ENCODE results near the gene SAP30L. TPM values are rescaled to one million over a fixed set of nuclear protein-coding genes. Genes with fewer than 3 reads are reported as not detected.

The SAP30L gene
- 32.9 and 37.7 TPM in 2 replicates for total RNA-seq
- long read RNA-seq, partial matches to known transcripts, result 0 of 11 reads
- long read RNA-seq, other reads (novel, unspliced or antisense), result 11 of 11 reads

- Mint-ChIP-seq H3K9me3 (ENCODE audit: low read depth) (no peaks in the 10 kb centered on the region), H3K27me3 (no peaks in the 10 kb centered on the region), H3K4me1 (ENCODE audit: low read depth) (peaks cover 20% of the 10 kb centered on the region), H3K4me3 (ENCODE audit: low read depth) (peak within 1 kb of the TSS; percentile 98), H3K27ac (peak within 1 kb of the TSS; percentile 92), H3K36me3 (ENCODE audit: insufficient read depth) (peaks cover 14% of the 10 kb centered on the region)
- DNase-seq (ENCODE audit: low spot score, unreplicated experiment), result peak; percentile 94
- no peak for TF ChIP-seq CTCF (IDR thresholded peaks at IDR 0.05; ENCODE audit: unreplicated experiment)
Observed at GRCh38 chr5:154445422-154446194, at the start of gene SAP30L. TSS of gene SAP30L (plus strand) at chr5:154445997. CDS start at chr5:154446605, 608 bp downstream.

GRCh38 chr5:154396128-154396527, 49.7 kb upstream of the SAP30L start:
- Mint-ChIP-seq H3K4me1 (ENCODE audit: low read depth) (peaks cover 2% of the 10 kb centered on the region), H3K27me3 (no peaks in the 10 kb centered on the region), H3K36me3 (ENCODE audit: insufficient read depth) (peaks cover 5% of the 10 kb centered on the region), H3K4me3 (ENCODE audit: low read depth) (no peak overlapping the region), H3K27ac (no peak overlapping the region), H3K9me3 (ENCODE audit: low read depth) (no peaks in the 10 kb centered on the region)
- TF ChIP-seq CTCF (IDR thresholded peaks at IDR 0.05; ENCODE audit: unreplicated experiment), result no peak
- DNase-seq (ENCODE audit: low spot score, unreplicated experiment), result no peak

GRCh38 chr5:154397652-154398406, 48.0 kb upstream of the SAP30L start:
- Mint-ChIP-seq H3K27ac (no peak overlapping the region), H3K4me3 (ENCODE audit: low read depth) (no peak overlapping the region), H3K36me3 (ENCODE audit: insufficient read depth) (peaks cover 1% of the 10 kb centered on the region), H3K9me3 (ENCODE audit: low read depth) (no peaks in the 10 kb centered on the region), H3K27me3 (no peaks in the 10 kb centered on the region), H3K4me1 (ENCODE audit: low read depth) (peaks cover 2% of the 10 kb centered on the region)
- no peak for TF ChIP-seq CTCF (IDR thresholded peaks at IDR 0.05; ENCODE audit: unreplicated experiment)
- DNase-seq (ENCODE audit: low spot score, unreplicated experiment), result no peak

GRCh38 chr5:154400678-154401077, 45.1 kb upstream of the SAP30L start:
- no peak for TF ChIP-seq CTCF (IDR thresholded peaks at IDR 0.05; ENCODE audit: unreplicated experiment)
- Mint-ChIP-seq H3K27me3 (peaks cover 18% of the 10 kb centered on the region), H3K9me3 (ENCODE audit: low read depth) (no peaks in the 10 kb centered on the region), H3K36me3 (ENCODE audit: insufficient read depth) (peaks cover 1% of the 10 kb centered on the region), H3K27ac (no peak overlapping the region), H3K4me1 (ENCODE audit: low read depth) (peaks cover 4% of the 10 kb centered on the region), H3K4me3 (ENCODE audit: low read depth) (no peak overlapping the region)
- no peak for DNase-seq (ENCODE audit: low spot score, unreplicated experiment)

GRCh38 chr5:154401355-154401754, 44.4 kb upstream of the SAP30L start:
- Mint-ChIP-seq H3K27me3 (peaks cover 20% of the 10 kb centered on the region), H3K9me3 (ENCODE audit: low read depth) (no peaks in the 10 kb centered on the region), H3K27ac (no peak overlapping the region), H3K4me3 (ENCODE audit: low read depth) (no peak overlapping the region), H3K36me3 (ENCODE audit: insufficient read depth) (no peaks in the 10 kb centered on the region), H3K4me1 (ENCODE audit: low read depth) (peaks cover 4% of the 10 kb centered on the region)
- no peak for DNase-seq (ENCODE audit: low spot score, unreplicated experiment)
- no peak for TF ChIP-seq CTCF (IDR thresholded peaks at IDR 0.05; ENCODE audit: unreplicated experiment)
